ENCODE measurements around the gene FGD5. TPM values are rescaled to one million over a fixed set of nuclear protein-coding genes. Genes with fewer than 3 reads are reported as not detected.

The FGD5 gene
- polyA plus RNA-seq, 1 of the 3 experiments (the other 2 are of a cell fraction): not detected

- Histone ChIP-seq H3K79me2 (ENCODE audit: insufficient read depth) (no peaks in the 10 kb centered on the region), H3K4me3 (ENCODE audit: low read depth in 2 of 2, low read length in 1 of 2) (no peak overlapping the region)
- CTCF ChIA-PET: interaction anchor here (0.6 to 3.9 kb wide), 27 partner anchors 9 to 546 kb away, joined by 3 to 60 read pairs (median 4); partner anchors contain the start of gene C3orf20
These were observed 38.7 kb downstream of the FGD5 start for GRCh38 chr3:14857506-14857905.

More at GRCh38 chr3:14857506-14857905, 38.7 kb downstream of the FGD5 start:
- Histone ChIP-seq H3K9me3 (no peaks in the 10 kb centered on the region), H3K4me2 (no peak overlapping the region), H3K27ac (ENCODE audit: low read depth in 2 of 2, low read length in 1 of 2) (no peak overlapping the region), H4K20me1 (ENCODE audit: insufficient read depth) (no peaks in the 10 kb centered on the region), H3K36me3 (replicated peaks in 1 of 2; ENCODE audit: control insufficient read depth in 1 of 2, insufficient read depth in 2 of 2, low read length in 1 of 2) (no peaks in the 10 kb centered on the region), H2AFZ (ENCODE audit: low read depth) (no peak overlapping the region), H3K9me2 (no peaks in the 10 kb centered on the region), H3K9ac (no peak overlapping the region), H3F3A (replicated peaks; ENCODE audit: insufficient read depth) (no peaks in the 10 kb centered on the region), H3K27me3 (ENCODE audit: insufficient read depth) (no peaks in the 10 kb centered on the region; the same call in 1 of the 2 replicates), H3K4me1 (ENCODE audit: control insufficient read depth in 1 of 2, insufficient read depth in 2 of 2, low read depth in 1 of 2, low read length in 1 of 2) (peaks cover 0 to 6% of the 10 kb centered on the region in 2 experiments; a peak in 1 of 4 replicates)
- TF ChIP-seq RCOR1 (IDR thresholded peaks at IDR 0.05; ENCODE audit: low read length) (no peak), FOXJ3 (CRISPR knock-in tag; IDR thresholded peaks at IDR 0.05) (no peak), YY1 (IDR thresholded peaks at IDR 0.05; ENCODE audit: low read depth) (no peak), EP300 (IDR thresholded peaks at IDR 0.05; ENCODE audit: borderline replicate concordance in 1 of 2, low read depth in 1 of 2, low read length in 1 of 2) (no peak), PBX3 (IDR thresholded peaks at IDR 0.05) (no peak), GATA2 (CRISPR knock-in tag; IDR thresholded peaks at IDR 0.05) (peak; percentile 51), CTCF (IDR thresholded peaks at IDR 0.05) (0 out of 2 replicates have a peak, but pooled peaks have one; percentile 8), RAD21 (IDR thresholded peaks at IDR 0.05; ENCODE audit: low read length) (peak; percentile 81), ELF1 (IDR thresholded peaks at IDR 0.05) (no peak), SMC3 (IDR thresholded peaks at IDR 0.05; ENCODE audit: low read depth, low read length) (peak; percentile 50; the same call in 1 of the 2 replicates), TAF1 (IDR thresholded peaks at IDR 0.05; ENCODE audit: borderline replicate concordance, low read depth, low read length) (no peak), TCF12 (IDR thresholded peaks at IDR 0.05) (no peak), GABPA (IDR thresholded peaks at IDR 0.05; ENCODE audit: low read depth) (no peak), NRF1 (IDR thresholded peaks at IDR 0.05; ENCODE audit: low read depth, low read length) (no peak)
- TF ChIP-seq, protein P1, sequence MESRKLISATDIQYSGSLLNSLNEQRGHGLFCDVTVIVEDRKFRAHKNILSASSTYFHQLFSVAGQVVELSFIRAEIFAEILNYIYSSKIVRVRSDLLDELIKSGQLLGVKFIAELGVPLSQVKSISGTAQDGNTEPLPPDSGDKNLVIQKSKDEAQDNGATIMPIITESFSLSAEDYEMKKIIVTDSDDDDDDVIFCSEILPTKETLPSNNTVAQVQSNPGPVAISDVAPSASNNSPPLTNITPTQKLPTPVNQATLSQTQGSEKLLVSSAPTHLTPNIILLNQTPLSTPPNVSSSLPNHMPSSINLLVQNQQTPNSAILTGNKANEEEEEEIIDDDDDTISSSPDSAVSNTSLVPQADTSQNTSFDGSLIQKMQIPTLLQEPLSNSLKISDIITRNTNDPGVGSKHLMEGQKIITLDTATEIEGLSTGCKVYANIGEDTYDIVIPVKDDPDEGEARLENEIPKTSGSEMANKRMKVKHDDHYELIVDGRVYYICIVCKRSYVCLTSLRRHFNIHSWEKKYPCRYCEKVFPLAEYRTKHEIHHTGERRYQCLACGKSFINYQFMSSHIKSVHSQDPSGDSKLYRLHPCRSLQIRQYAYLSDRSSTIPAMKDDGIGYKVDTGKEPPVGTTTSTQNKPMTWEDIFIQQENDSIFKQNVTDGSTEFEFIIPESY (IDR thresholded peaks at IDR 0.05; ENCODE audit: borderline replicate concordance, low read depth): no peak
- POLR2A ChIA-PET: no interaction called here
- 7% methylated on average over 3 of the region's 3 CpGs for WGBS (ENCODE audit: low lambda C conversion rate)
- peak; percentile 59 for DNase-seq

Measured in SK-N-SH (cell line).